Fibroblast of the aortic adventitia (primary cell): ENCODE data around the gene PTPRC. TPM values are rescaled to one million over a fixed set of nuclear protein-coding genes. Genes with fewer than 3 reads are reported as not detected.

Experiments
- DNase-seq: peaks from one replicate; pipeline ENCODE4 v3.0.0-alpha.2; 2010; ENCODE audit warnings: low read depth
- H3K4me3 ChIP-seq: 2 replicates; pipeline ENCODE4 v1.5.1; 2011; ENCODE audit warnings: low read depth, mild to moderate bottlenecking, control low read depth, low read length, moderate library complexity
- total RNA-seq: library from RNA; depleted of rRNA; stranded (reverse); fragments of >200 nt; gene quantifications from 2 replicates; pipeline ENCODE4 v1.2.3, GENCODE V29; 2012; ENCODE audit warnings: low replicate concordance
- TF ChIP-seq, protein P1 (sequence below): IDR thresholded peaks from 2 replicates; pipeline ENCODE4 v1.5.1; 2011; ENCODE audit warnings: mild to moderate bottlenecking, low read length, control low read depth, inconsistent platforms; ENCODE audit not compliant: insufficient read depth

The PTPRC gene
- total RNA-seq, 1 donor: 0.09 TPM

DNA sequence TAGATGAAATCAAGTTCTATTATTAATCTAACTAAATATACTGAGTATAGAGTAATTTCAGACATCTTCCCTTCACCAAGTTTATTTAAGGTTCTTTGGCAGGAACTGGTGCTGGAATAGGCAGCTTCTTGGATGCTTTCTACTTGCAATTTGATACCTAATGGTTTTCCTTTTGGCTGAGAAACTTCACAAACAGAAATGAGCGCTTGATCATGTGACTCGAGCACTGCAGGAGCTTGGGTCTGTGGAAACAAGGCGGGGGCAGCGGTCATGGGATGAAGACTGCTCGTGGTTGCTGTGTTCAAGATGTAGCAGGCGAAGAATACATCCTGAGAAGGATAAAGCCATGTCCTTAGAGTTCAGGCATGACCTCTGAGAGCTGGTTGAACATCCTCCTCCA lies 136.8 kb downstream of the PTPRC start:
- DNase-seq: peak; percentile 59
- TF ChIP-seq, protein P1, sequence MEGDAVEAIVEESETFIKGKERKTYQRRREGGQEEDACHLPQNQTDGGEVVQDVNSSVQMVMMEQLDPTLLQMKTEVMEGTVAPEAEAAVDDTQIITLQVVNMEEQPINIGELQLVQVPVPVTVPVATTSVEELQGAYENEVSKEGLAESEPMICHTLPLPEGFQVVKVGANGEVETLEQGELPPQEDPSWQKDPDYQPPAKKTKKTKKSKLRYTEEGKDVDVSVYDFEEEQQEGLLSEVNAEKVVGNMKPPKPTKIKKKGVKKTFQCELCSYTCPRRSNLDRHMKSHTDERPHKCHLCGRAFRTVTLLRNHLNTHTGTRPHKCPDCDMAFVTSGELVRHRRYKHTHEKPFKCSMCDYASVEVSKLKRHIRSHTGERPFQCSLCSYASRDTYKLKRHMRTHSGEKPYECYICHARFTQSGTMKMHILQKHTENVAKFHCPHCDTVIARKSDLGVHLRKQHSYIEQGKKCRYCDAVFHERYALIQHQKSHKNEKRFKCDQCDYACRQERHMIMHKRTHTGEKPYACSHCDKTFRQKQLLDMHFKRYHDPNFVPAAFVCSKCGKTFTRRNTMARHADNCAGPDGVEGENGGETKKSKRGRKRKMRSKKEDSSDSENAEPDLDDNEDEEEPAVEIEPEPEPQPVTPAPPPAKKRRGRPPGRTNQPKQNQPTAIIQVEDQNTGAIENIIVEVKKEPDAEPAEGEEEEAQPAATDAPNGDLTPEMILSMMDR: no peak
- H3K4me3 ChIP-seq: no peak overlapping the region

DNA sequence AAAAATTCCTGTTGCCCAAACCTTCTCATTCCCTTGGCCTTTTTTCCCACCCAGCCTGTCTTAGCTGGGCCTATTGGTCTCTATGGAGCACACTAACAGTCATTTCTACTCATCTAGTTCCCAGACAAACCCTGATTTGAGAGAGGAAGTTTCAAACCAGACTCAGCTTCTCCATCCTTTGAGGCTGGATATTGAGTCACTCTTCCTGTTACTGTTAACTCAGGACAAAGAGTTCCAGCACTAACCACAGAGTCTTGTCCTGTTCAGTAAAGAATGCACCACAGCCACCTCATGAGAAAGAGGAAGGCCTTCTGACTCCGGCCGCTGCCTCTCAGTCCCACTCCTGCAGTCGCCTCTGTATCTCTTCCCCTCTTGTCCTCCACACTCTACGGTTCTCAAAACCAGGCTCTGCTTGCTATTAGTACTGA lies 137.8 kb downstream of the PTPRC start:
- peak; percentile 88 for DNase-seq
- H3K4me3 ChIP-seq: no peak overlapping the region
- TF ChIP-seq, protein P1: no peak

DNA sequence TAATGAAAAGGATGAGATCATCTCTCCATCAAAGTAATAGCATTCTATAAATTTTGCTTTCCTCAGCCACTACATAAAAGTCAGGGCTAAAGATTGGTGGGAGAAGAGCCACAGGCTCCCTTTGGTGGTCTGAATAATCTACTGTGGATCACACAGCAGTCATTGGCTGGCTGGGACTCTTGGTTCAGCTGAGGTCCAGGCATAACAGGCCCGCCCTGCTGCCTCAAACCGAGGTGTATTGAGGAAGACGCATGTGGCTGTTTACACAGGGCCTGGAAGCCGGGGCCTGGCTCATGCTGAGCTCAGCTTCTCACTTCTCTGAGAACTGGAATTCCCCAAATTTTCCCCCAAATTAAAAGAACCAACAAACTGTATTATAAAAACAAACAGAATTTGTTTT lies 139.2 kb downstream of the PTPRC start:
- no peak overlapping the region for H3K4me3 ChIP-seq
- peak; percentile 15 for DNase-seq
- TF ChIP-seq, protein P1: no peak

DNA sequence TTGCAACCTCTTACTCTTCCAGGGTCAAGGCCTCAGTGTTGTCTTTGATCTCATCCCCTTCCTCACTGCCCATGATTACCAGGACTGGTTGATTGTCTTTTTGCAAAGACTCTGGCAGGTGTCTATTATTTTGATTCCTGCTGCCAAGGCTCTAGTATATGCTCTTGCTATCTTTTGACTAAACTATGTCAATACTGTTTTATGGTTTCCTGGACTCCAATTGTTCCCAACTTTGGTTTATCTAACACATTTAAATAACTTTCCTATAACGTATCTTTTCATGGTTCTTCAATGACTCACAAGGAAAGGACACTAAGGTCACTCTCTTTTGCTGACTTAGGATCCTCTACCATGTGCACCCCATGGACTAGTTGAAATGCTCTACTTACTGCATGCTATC lies 141.5 kb downstream of the PTPRC start:
- no peak for DNase-seq
- TF ChIP-seq, protein P1: no peak

DNA sequence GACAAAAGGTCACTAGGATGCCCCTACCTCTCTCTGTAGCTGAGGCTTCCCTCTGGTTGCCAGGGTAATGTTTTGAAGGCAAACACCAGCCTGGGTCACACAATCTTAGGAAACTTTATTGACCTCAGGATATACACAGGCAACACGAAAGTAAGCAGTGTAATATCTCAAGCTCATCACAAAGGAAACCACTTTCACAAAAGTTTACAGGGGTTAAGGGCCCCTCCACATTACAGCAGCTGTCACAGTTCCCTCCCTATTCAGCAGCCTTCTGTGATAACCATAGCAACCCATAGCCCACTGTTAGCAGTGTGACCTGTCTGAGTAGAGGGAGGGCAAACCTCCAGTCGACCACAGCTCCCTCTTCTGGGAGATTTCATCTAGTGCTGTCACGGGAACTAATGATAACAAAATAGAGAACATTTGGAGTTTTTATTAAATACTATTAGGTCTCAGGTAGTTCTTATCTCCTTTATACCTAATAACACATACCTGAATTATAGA lies 149.8 kb downstream of the PTPRC start:
- H3K4me3 ChIP-seq: no peak overlapping the region
- no peak for DNase-seq
- TF ChIP-seq, protein P1: no peak

More for the DNA sequence above, 141.5 kb downstream of the PTPRC start:
- H3K4me3 ChIP-seq: no peak overlapping the region

DNA sequence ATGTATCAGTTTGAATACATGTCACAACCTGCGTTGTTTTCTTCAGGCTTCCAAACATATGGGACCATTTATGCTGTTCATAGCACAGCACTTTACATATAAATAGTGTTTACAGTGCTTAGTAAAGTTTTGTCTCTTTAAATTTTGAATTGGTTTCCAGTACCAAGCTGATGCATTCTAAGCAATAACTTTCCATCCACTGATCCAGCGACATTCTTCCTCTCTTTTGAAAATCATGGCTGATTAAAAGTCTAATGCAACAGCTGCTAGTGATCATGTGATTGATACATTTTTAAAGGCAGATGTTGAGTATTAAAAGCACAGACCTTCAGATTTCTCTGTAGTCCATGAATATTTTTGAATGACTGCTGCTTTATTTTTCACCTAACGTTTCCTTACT lies 154.9 kb downstream of the PTPRC start:
- no peak overlapping the region for H3K4me3 ChIP-seq
- TF ChIP-seq, protein P1: no peak
- DNase-seq: no peak

DNA sequence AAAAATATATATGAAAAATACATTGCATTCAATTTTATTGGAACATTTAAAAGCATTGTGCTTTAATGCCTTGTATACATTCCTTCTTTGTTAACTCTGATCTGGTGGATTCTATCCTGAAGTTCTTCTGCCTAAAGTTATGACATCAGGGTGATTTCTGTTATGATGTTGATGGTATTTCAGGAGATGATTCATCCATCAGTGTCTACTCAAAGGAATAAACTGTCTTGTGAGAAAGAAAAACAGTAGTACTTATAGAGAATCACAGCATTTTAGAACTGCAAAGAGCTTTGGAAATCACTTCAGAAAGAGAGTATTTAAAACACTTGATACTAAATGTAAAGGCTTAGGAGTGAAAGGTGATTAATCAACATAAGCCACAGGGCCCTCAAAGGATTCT lies 155.7 kb downstream of the PTPRC start:
- TF ChIP-seq, protein P1: no peak
- H3K4me3 ChIP-seq: no peak overlapping the region
- peak; percentile 25 for DNase-seq
